Thyroid gland (tissue), 4 donors: Measurements from ENCODE around the gene DYNLT2B.

Experiments
- POLR2A ChIP-seq, 2 donors: fragments of 450-650 bp; IDR thresholded peaks; one replicate each; pipeline ENCODE4 v1.6.1; 2017; ENCODE audit warnings: antibody characterized with exemption in 2 of 2, mild to moderate bottlenecking in 2 of 2, moderate library complexity in 1 of 2
- TF ChIP-seq, protein P1 (sequence below), 6 experiments: fragments of 200-600 bp in 3 of 6; fragments of 450-650 bp in 3 of 6; sonication (generic) in 3 of 6; IDR thresholded peaks; one replicate each; pipeline ENCODE4 v1.5.1; 2016 to 2019; ENCODE audit warnings: antibody characterized with exemption in 6 of 6, mild to moderate bottlenecking in 2 of 6, inconsistent platforms in 1 of 6, moderate library complexity in 1 of 6

DNA sequence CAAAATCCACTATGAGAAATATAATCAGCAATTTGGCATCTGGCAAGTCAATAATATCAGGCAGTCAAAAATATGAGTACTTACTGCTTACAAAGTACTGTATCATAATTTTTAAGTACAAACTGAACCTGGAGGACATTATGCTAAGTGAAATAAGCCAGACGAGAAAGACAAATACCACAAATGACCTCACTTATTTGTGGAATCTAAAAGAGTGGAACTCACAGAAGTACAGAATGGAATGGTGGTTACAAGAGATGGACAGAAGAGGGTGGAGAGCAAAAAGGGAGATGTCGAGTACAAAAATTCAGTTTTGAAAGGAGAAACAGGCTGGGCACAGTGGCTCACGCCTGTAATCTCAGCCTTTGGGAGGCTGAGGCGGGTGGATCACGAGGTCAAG is 42.9 kb downstream of the DYNLT2B start:
- TF ChIP-seq POLR2A (IDR thresholded peaks at IDR 0.05), result no peak
- TF ChIP-seq, protein P1, sequence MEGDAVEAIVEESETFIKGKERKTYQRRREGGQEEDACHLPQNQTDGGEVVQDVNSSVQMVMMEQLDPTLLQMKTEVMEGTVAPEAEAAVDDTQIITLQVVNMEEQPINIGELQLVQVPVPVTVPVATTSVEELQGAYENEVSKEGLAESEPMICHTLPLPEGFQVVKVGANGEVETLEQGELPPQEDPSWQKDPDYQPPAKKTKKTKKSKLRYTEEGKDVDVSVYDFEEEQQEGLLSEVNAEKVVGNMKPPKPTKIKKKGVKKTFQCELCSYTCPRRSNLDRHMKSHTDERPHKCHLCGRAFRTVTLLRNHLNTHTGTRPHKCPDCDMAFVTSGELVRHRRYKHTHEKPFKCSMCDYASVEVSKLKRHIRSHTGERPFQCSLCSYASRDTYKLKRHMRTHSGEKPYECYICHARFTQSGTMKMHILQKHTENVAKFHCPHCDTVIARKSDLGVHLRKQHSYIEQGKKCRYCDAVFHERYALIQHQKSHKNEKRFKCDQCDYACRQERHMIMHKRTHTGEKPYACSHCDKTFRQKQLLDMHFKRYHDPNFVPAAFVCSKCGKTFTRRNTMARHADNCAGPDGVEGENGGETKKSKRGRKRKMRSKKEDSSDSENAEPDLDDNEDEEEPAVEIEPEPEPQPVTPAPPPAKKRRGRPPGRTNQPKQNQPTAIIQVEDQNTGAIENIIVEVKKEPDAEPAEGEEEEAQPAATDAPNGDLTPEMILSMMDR (IDR thresholded peaks at IDR 0.05), result no peak
